GM19395 (cell line): ENCODE data around the gene COQ8B.
"Not testable (repeated sequence)": the region's sequence is repeated elsewhere in the genome, so short reads cannot be mapped to it uniquely, and the experiment has no call there.

Source experiments
- ATAC-seq: cut with Tn5 transposase; IDR thresholded peaks from one replicate; pipeline ENCODE4 v1.9.1; 2021; ENCODE audit warnings: mild to moderate bottlenecking, moderate library complexity; ENCODE audit not compliant: unreplicated experiment

Gene COQ8B

DNA sequence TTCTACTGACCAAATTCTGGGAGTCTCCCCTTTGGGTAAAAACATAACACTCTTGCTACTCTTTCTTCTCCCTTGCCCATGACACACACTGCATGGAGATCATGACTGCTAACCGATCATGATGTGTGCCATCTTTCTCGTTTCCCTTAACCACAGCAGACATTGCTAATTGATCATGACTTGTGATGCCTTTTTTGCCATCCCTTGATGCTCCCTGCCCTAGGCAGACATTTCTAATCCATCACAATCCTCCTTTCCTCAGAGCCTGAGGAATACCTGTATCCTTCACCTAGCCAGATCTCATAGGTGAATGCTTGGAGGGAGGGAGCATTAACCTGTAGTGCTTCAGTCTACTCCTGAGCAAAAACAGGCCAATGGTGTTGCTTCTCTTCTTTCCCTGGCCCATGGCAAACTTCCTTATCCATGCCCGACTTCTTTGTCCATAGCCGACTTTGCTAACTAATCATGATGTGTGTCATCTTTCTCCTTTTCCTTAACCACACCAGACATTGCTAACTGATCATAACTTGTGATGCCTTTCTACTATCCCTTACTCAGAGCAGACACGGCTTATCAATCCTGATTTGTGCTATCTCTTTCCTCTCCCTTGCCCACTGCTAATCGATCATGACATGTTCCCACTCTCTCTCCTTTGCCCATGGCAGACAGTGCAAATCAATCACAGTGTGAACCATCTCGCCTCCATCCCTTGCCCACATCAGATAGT is 44.0 kb downstream of the COQ8B start:
- no peak for ATAC-seq

DNA sequence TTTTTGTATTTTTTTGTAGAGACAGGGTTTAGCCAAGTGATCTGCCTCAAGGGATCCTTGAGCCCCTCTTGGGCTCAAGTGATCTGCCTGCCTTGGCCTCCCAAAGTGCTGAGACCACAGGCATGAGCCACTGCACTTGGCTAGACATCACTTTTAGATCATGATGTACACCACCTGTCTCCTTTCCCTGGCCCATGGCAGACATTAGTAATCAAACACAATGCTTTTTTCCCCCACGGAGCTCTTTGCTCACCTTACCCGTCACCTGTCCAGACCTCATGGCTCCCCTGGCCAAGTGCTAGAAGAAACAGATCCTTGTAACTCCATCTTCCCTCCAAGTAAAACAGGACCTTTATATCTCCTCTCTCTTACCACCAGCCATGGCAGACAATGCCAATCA is 44.6 kb downstream of the COQ8B start:
- ATAC-seq: no peak

DNA sequence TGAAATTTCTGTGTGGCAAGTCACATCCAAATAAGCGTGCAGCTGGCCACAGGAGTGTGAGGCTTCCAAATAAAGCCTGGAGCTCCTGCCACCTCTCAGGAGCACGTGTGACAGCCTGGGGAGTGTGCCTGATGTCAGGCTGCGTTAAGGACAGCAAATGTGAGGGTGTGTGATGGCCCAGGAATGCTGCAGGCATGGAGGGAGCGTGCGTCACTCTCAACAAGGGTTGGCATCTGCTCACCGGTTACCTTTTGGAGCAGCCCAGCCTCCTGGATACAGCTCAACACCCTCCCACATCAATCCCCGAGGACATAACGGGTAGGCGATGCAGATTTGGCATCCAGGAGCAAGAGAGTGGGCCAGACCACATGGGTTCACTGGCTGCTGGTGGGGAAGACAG is 45.3 kb downstream of the COQ8B start:
- ATAC-seq: no peak

DNA sequence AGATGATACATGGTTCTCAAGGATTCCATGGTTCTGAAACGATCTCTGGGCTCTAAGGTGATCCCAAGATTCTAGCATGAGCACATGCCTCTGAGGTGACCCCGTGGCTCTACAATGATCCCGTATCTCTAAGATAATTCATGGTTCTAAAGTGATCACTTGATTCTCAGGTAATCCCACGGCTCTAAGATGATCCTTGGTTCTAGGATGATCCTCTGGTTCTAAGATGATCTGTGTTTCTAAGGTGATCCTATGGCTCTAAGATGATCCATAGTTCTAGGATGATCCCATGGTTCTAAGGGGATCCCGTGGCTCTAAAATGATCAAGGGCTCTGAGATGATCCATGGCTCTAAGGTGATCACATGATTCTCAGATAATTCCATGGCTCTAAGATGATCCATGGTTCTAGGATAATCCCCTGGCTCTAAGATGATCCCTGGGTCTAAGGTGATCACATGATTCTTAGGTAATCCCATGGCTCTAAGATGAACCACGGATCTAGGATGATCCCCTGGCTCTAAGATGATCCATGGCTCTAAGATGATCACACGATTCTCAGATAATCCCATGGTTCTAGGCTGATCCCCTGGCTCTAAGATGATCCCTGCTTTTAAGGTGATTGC is 47.6 kb downstream of the COQ8B start:
- no peak for ATAC-seq

DNA sequence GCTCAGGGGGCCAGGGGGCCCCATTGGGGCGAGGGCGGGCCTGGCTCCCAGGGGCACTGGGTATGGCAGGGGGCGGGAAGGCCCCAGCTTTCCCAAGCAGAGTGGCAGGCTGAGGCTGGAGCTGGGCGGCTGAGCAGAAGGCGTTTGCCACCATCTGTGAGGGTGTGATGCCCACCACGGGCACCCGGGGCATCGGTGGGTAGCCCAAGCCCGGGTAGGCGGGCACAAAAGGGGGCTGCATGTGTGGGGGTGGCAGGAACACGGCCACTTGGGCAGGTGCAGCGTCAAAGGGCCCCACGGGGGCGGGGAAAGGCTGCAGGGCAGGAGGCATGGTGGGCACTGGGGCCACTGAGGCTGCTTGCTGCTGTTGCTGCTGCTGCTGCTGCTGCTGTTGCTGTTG is 49.1 kb downstream of the COQ8B start:
- no peak for ATAC-seq

DNA sequence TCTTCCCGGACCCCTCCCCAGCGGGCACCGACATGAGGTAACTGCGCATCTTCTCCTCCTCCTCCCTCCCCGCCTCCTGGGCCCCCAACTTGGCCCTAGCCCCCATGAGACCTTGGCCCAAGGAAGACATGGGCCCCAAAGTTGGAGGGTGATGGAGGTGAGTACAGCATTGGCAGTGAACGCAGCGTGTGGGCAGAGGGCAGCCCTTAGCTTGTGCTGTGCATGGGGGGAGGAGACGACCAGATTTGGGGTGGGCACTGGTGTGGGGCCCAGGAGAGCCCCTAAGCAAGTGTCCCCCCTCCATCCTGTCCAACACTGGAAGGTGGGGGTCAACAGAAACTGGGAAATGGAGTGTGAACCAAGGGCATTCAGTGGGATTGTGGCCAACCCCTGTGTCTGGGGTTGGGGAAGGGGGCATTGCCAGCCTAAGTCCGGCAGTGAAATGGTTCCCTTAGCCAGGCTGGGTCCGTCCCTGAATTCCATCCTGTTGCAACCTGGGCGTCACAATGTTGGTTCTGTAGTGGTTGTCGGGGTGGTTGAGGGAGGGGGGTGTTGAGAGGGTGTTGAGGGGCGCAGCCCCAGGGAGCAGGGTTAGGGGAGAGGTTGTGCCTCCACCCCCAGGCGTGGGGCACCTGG is 49.8 kb downstream of the COQ8B start:
- ATAC-seq: no peak

DNA sequence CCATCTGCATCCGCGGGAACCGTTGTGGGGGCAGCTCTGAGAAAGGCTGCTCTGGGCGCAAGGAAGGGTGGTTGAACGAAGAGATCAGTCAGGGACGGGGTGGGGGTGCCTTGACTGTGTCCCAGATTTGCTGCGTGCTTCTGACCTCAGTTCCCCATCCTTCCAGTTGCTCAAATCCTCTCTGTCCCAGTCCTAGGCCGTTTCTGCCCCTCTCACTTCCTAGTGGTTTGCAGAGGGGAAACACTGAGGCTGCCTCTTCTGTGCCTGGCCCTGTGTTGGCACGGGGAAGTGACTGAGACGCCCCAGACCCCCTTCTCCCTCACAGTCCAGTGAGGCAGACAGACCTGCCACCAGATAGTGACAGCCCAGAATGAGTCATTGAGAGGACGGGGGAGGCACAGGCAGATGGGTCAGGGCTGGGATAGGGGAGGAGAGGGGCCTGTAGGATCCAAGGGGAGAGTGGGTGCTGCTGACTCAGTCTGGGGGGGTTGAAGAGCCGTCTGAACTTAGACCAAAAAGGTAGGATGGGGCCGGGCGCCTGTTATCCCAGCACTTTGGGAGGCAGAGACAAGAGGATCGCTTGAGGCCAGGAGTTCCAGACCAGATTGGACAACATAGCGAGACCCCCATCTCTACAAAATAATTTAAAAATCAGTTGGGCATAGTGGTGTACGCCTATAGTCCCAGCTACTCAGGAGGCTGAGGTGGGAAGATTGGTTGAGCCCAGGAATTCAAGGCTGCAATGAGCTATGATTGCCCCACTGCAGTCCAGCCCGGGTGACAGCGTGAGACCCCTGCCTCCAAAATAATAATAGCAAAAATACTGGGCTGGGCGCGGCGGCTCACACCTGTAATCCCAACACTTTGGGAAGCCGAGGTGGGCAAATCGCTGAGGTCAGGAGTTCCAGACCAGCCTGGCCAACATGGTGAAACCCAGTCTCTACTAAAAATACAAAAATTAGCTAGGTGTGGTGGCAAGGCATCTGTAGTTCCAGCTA is 52.7 kb downstream of the COQ8B start:
- ATAC-seq: no peak

DNA sequence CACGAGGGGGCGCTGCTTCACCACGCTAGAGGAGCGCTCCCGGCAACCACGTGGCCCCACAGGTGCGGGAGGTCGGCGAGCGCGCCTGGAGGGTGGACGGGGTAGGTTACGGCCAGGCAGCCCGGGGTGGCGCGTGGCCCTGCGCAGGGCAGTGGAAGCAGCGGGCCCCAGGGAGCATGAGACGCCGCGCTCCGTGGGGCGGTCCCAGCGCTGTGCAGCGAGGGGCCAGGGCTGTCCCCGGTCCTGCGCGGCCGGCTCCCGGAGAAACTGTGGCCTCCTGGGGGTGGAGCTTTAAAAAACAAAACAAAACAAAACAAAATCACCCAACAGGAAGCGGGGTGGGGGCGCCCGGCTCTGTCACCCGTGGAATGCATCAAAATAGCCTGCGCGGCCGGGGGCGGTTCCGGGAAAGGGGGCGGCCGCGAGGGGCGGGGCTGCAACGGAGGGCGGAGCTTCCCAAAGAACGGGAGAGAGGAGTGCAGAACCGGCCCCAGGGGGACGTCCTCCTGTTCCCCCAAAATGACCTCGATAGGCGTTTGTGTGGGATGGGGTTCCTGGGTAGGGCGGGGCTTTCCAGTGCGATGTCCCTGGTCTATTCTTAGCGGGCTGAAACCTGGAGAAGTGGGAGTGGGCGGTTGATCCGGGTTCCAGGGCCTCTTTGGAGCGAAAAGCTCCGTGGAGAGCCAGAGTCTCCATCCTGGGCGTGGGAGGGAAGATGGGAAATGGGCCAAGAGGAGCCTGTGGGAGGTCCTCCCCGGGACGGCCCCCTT is 53.6 kb downstream of the COQ8B start:
- no peak for ATAC-seq

DNA sequence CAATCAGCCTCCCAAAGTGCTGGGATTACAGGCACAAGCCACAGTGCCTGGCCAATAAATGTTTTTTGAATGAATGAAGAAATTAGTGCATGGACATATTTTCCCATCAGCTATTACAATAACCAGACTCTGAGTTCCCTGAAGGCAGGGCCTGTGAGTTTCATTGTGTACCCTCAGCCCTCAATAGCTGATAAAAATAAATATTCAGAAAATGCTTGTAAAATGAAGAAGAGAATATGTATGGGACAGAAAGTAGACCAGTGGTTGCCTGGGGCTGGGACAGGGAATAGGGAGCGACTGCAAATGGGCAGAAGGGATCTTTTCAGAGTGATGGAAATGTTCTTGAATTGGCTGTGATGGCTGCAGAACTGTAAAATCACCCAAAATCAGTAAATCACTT is 55.1 kb downstream of the COQ8B start:
- ATAC-seq: no peak

DNA sequence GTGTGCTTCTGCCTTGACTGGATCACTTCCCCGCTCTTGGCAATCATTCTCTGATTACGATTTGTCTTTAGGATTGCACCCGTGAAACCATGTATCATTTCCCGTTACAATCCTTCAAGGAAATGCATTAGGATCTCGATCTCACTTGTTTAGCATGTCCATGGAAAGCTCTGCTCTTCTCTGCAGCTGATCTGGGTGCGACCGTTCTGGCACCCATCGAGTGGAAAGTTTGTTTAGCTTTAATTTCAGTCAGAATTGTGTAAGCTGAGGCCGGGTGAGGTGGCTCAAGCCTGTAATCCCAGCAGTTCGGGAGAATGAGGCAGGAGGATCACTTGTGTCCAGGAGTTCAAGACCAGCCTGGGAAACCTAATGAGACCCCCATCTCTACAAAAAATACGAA is 57.1 kb downstream of the COQ8B start:
- ATAC-seq: no peak

DNA sequence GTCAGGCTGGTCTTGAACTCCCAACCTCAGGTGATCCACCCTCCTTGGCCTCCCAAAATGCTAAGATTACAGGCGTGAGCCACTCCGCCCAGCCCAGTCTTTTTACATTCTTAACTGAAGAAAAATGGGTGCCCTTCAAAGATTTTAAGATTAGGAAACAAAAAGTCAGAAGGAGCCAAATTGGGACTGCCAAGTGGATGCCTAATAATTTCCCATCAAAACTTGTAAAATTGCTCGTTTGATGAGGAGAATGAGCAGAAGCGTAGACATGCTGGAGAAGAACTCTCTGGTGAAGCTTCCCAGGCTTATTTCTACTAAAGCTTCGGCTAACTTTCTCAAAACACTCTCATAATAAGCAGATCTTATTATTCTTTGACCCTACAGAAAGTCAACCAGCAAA is 57.6 kb downstream of the COQ8B start:
- ATAC-seq: no peak

DNA sequence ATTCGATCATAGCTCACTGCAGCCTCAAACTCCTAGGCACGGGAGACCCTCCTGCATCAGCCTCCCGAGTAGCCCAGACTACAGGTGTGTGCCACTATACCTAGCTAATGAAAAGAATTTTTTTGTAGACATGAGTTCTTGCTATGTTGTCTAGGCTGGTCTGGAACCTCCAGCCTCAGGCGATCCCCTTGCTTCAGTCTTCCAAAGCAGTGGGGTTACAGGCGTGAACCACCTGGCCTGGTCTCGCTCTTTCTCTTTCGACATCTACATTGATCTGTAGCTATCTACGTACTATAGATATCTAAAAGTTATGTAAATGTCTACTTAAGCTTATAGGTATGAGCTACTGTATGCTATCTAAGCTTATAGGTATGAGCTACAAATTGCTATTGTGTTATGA is 58.7 kb downstream of the COQ8B start:
- no peak for ATAC-seq

DNA sequence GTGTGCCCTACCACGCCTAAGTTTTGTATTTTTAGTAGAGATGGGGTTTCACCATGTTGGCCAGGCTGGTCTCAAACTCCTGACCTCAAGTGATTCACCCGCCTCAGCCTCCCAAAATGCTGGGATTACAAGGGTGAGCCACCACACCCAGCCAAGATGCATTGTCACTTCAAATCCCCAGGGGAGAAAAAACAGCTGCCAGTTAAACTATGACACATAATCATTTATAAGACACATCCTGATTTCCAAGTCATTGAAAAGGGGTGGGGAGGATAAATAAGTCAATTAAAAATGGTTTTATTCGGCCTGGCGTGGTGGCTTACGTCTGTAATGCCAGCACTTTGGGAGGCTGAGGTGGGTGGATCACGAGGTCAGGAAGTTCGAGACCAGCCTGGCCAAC is 61.0 kb downstream of the COQ8B start:
- ATAC-seq: not testable (repeated sequence)

DNA sequence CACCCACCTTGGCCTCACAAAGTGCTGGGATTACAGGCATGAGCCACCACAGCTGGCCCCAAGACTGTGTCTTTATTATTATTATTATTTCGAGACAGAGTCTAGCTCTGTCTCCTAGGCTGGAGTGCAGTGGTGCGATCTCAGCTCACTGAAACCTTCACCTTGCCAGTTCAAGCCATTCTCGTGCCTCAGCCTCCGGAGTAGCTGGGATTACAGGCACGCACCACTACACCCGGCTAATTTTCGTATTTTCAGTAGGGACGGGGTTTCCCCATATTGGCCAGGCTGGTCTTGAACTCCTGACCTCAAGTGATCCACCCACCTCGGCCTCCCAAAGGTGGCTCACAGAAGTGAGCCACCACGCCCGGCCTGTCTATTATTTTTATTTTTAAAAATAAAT is 64.4 kb downstream of the COQ8B start:
- not testable (repeated sequence) for ATAC-seq

DNA sequence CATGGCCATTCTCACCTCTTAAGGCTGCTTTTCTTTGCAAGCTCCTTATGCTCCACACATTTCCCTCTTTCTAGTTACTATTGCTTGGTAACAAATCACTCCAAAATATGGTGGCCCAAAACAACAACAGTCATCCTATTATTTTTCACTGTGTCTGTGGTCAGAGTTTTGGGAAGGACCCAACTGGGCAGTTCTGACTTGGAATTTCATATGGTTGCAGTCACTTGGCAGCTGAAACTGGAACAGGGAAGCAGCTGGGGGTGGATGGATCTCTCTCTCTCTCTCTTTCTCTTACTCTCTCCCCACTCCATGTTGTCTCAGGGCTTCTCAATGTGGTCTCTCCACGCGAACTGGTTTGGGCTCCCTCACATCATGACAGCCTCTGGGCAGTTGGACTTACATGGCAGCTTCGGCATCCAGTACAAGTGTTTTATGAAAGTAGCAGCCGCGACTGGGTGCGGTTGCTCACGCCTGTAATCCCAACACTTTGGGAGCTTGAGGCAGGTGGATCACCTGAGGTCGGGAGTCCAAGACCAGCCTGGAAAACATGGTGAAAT is 65.9 kb downstream of the COQ8B start:
- no peak for ATAC-seq

DNA sequence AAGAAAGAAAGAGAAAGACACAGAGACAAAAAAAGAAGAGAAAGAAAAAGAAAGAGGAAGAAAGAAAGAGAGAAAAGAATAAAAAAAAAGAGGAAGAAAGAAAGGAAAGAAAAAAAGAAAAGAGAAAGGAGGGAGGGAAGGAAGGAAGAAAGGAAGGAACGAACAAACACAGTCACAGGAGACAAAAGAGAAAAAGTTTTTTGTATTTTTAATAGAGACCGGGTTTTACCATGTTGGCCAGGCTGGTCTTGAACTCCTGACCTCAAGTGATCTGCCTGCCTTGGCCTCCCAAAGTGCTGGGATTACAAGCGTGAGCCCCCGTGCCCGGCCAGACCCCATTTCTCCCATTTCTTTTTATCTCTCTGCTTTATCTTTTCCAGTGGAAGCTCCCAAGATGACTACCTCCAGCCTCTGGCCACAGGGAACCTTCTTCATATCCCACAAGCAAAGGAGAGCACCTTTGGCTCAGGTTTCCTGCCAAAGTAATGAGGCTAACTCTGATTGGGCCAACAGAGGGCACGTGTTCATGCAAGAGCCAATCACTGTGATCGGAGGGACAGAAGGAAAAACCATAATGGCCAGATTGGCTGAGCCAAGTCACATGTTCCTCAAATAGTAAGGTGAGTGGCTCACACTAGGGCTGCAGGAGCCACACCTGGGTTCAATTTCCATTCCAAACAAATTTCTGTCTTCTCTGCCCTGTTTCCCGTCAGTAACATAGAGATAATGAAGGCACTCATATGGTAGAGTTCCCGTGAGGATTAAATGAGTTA is 66.6 kb downstream of the COQ8B start:
- not testable (repeated sequence) for ATAC-seq

DNA sequence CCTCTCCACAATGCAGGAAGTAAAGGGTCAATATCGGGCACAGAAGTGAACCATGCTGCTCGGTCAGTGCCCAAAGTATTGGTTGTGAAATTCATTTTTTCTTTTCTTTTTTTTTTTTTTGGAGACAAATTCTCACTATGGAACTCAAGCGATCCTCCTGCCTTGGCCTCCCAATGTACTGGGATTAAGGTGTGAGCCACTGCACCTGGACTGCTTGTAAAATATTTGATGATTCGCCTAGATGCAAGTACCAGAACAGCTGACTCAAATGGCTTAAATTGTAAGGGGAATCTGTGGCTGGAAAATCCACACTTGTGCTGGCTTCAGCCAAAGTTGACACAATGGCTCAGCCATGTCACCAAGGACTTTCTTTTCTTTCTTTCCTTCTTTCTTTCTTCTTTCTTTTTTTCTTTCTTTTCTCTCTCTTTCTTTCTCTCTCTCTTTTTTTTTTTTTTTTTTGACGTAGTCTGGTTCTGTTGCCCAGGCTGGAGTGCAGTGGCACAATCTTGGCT is 69.9 kb downstream of the COQ8B start:
- ATAC-seq: no peak

DNA sequence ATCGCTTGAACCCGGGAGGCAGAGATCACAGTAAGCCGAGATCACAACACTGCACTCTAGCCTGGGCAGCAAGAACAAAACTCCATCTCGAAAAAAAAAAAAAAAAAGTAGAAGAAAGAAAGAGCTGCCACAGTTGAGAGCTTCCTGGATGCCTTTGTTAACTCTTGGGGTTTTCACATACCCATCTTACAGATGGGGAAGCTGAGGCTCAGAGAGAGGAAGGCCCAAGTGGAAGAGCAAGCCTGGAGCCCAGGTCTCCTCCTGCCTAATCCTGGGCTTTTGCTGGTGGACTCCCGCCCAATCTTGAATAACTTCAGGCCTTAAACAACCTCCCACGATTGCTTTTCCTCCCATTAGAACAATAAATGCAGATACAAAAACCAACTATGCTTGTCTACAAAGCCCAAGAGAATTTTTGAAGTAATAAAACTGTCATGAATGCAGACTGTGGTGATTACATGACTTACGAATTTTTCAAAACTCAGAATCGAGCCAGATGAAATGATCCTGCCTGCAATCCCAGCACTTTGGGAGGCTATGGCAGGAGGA is 73.9 kb downstream of the COQ8B start:
- ATAC-seq: no peak
